NCI-H748 (cell line): ENCODE measurements around the gene NFYB.
"Not testable (repeated sequence)": the region's sequence is repeated elsewhere in the genome, so short reads cannot be mapped to it uniquely, and the experiment has no call there.

Experiments
- DNase-seq: peaks from one replicate; lab custom pipeline; 2025; ENCODE audit not compliant: unreplicated experiment; lab: John Stamatoyannopoulos, UW

The NFYB gene

GRCh38 chr12:104121001-104121400, 17.0 kb downstream of the NFYB start:
- DNase-seq = no peak

DNA sequence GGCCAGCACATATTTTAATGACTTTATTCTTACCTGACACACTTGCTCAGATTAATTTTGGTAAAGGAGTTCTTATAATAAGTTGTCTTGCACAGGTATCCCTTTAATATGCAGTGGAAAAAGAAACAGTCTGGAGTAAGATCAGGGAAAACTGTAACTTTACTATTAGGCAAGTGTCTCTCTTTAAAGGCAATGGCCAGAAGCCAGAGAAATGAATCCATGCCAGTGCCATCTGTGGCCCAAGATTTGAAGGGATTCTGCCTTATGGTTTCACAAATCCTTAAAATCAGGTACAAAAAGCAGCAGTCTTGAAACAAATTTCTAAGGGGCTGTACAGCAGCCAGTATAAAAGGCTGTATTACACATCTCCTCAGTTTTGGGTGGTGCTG, 22.4 kb downstream of the NFYB start:
- DNase-seq = no peak

DNA sequence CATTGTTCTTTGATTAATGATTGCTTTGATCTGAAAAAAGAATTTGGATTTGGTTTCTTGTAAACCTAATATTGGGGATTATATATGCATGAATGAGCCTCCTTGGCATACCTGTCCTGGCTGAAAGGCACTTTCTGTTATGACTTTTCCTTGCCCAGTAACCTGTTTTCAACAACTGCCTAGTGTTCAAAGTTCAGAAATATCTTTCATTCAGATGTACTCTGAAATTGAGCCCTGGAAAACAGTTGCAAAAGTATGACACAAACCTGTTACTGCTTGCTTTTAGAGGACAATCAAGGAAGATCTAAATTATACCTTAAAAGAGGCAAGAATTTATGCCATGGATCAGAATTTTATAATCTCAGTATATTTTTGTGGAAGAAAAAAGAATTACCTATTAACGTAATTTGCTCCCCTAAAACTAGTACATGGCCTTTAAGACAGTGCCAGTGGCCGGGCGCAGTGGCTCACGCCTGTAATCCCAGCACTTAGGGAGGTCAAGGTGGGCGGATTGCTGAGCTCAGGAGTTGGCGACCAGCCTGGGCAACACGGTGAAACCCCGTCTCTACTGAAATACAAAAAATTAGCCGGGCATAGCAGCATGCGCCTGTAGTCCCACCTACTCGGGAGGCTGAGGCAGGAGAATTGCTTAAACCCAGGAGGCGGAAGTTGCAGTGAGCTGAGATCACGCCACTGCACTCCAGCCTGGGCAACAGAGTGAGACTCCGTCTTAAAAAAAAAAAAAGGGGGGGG, 23.0 kb downstream of the NFYB start:
- not testable (repeated sequence) for DNase-seq

GRCh38 chr12:104109446-104110271, 28.4 kb downstream of the NFYB start:
- DNase-seq = no peak

- DNase-seq = peak; percentile 78
These were observed 29.1 kb downstream of the NFYB start for GRCh38 chr12:104108755-104109445.

DNA sequence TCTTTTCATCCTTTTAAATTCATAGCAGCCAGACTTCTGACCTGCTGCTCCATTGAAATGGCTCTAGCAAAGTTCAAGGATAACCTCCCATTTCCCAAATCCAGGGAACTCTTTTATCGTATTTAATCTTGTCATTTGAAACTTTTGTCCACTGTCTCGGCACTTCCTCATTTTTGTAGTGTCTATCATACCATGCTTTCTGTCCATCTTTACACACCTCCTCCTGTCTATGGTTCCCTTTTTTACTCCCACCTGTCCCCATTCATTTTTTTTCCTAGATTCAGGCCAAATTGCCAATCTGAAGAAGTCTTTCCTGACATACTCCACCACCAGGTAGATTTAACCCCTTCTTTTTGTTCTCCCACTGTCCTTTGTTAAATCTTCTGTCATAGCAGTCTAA, 31.0 kb downstream of the NFYB start:
- DNase-seq = no peak

DNA sequence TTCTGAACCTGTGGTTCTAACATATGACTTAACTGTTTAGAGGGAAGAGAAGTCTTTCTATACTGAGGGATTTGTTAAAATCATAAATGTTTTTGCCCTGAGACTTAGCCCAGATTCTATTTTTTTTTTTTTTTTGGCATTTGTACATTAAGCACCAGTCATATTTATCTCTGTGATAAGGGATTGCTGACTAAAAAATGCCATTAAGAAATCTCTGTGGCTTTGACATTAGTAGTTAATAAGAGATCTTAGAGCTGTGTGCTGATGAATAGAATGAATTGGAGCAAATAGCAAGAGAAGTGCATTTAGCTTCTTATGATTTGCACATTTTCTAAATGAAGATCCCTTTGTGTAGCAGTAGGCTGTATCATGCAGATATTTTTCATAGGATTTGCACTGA, 32.5 kb downstream of the NFYB start:
- DNase-seq = no peak

- no peak for DNase-seq
These were observed 40.1 kb downstream of the NFYB start for GRCh38 chr12:104097954-104098353.

- no peak for DNase-seq
These were observed 42.7 kb downstream of the NFYB start for GRCh38 chr12:104095289-104095688.

- DNase-seq = no peak
These were observed 43.7 kb downstream of the NFYB start for GRCh38 chr12:104094284-104094683.

DNA sequence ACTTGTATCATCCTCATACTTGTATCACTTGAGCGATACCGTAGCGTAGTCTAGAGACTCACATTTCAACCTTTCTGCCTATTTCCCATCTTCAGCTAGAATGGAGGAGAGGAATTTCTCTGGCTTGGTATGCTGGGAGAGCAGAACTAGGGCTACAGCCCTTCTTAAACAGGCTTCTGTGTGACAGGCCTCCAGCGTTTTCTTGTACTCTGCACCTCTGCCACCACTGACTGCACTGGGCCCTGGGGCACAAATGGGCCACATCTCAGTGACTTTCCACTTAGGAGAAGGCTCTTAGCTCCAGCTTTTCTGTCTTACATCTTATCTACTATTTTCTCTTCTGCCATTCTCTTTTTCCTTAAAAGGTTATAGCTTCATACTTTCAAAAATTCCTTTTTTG, 46.9 kb downstream of the NFYB start:
- DNase-seq = no peak

DNA sequence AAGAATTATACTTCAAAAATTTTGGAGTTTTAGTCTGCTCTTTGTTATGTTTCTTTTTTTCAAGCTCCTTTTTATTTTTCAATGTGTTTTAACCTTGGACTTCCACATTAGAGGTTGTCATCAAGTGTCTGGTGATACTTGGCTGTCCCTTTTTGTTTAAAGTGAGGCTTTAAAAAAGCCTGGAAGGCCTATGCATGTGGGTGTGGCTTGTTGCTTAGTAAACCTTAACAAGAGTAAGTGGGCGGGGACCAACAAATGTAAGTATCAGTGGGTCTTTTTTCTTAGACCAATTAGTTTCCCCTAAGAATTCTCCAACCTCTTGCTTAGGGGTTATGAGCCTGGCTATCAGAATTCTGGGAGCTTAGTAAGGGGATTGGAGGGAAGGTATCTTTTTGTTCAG, 47.3 kb downstream of the NFYB start:
- peak; percentile 3 for DNase-seq

- DNase-seq = no peak
These were observed 54.1 kb downstream of the NFYB start for GRCh38 chr12:104083769-104084475.

DNA sequence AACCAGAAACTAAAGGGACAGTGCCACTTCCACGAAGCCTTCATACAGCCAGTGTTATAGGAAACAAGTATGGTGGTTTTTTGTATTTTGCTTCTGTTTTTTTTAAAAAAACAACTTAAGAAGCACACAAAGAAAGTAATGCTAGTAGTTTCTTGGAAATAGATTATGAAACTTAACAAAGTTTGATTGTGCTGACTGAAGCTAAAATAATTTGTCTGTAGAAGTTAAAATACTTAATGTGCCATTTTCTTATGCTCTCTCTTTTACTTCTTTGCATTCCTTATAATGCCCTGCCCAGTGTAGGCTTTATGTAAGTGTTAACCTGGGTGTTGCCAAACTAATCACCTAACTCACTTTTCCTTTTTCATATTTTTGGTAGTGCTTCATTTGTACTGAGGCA, 57.2 kb downstream of the NFYB start:
- DNase-seq = no peak

GRCh38 chr12:104079024-104079423, 59.0 kb downstream of the NFYB start:
- no peak for DNase-seq

- DNase-seq = no peak
These were observed 64.3 kb downstream of the NFYB start for GRCh38 chr12:104073699-104074098.

DNA sequence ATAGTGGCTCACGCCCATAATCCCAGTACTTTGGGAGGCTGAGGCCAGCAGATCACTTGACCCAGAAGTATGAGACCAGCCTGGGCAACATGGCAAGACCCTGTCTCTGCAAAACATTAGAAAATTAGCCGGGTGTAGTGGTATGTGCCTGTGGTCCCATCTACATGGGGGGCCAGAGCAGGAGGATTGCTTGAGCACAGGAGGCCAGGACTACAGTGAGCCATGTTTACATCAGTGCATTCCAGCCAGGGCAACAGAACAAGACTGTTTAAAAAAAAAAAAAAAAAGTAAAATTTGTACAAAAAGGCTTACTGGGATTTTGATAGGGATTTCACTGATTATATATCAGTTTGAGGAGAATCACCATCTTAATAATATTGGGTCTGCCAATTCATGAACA, 65.9 kb downstream of the NFYB start:
- no peak for DNase-seq
